HepG2 (cell line): ENCODE data around the gene STYXL2. TPM values are rescaled to one million over a fixed set of nuclear protein-coding genes. Genes with fewer than 3 reads are reported as not detected.

Experiments
- ATAC-seq: fragments of 200-7000 bp; cut with Tn5 transposase; 3 replicates; pipeline ENCODE4 v1.9.1; 2020; ENCODE audit warnings: mild to moderate bottlenecking, moderate library complexity
- BruUV-seq: library from RNA; stranded (reverse); fragments of 400-500 nt; replicated peaks from 2 replicates; lab custom pipeline; 2021; lab: Mats Ljungman, UMichigan
- CTCF ChIA-PET: fragments of 300-600 bp; formaldehyde crosslinking; extraction: SDS; loops from one replicate; lab custom pipeline; 2021; ENCODE audit warnings: low total read pairs, inconsistent platforms, low intra/inter-chr PET ratio; lab: Yijun Ruan, JAX
- POLR2A ChIA-PET: fragments of 350-600 bp; sonication (Branson Sonifier 250); formaldehyde crosslinking; loops from one replicate; lab custom pipeline; 2020; ENCODE audit warnings: antibody characterized with exemption, inconsistent platforms; lab: Yijun Ruan, JAX
- DNase-seq: peaks from one replicate; pipeline ENCODE4 v3.0.0-alpha.2; 2015; ENCODE audit warnings: low spot score
- FAIRE-seq: peaks from 3 replicates; lab custom pipeline; 2011; peaks lifted over from hg19 to GRCh38; lab: Jason Lieb, UNC
- H2AFZ ChIP-seq: one replicate; pipeline ENCODE4 v1.6.1; 2011; ENCODE audit warnings: low read length, inconsistent platforms
- H3K27ac ChIP-seq: fragments of 300-600 bp; 3 replicates; pipeline ENCODE4 v1.8.0; 2011; ENCODE audit warnings: mixed run types, mild to moderate bottlenecking, mixed read lengths, low read length, inconsistent platforms; ENCODE audit not compliant: insufficient read depth; ENCODE audit errors: extremely low read length
- H3K27me3 ChIP-seq, 2 experiments: fragments of 200-600 bp in 1 of 2; 2 replicates in 1 of 2; 3 replicates in 1 of 2; pipeline versions ENCODE4 v1.6.0 to v1.8.0; 2011; ENCODE audit warnings: low read length in 2 of 2, mild to moderate bottlenecking in 2 of 2, moderate library complexity in 2 of 2, inconsistent platforms in 1 of 2; ENCODE audit not compliant: insufficient read depth in 2 of 2, control insufficient read depth in 1 of 2
- H3K36me3 ChIP-seq, 2 experiments: fragments of 200-600 bp in 1 of 2; replicated peaks in 1 of 2; 2 replicates in 1 of 2; 3 replicates in 1 of 2; pipeline versions ENCODE4 v1.5.1 to v1.8.0; 2011; ENCODE audit warnings: low read length in 2 of 2, inconsistent platforms in 1 of 2; ENCODE audit not compliant: insufficient read depth in 2 of 2, control insufficient read depth in 1 of 2
- H3K4me1 ChIP-seq: 2 replicates; pipeline ENCODE4 v1.5.1; 2012; ENCODE audit warnings: low read length, inconsistent platforms; ENCODE audit not compliant: insufficient read depth
- H3K4me2 ChIP-seq: 2 replicates; pipeline ENCODE4 v1.6.0; 2011; ENCODE audit warnings: low read depth, low read length, inconsistent platforms
- H3K4me3 ChIP-seq, 3 experiments: fragments of 200-600 bp in 1 of 3; sonication (generic), shearing (Covaris generic) in 1 of 3; replicated peaks in 1 of 3; 2 replicates each; pipeline ENCODE4 v1.5.1; 2011 to 2016; ENCODE audit warnings: low read length in 3 of 3, inconsistent platforms in 2 of 3, low read depth in 2 of 3, mild to moderate bottlenecking in 2 of 3, control low read depth in 1 of 3, mixed read lengths in 1 of 3; ENCODE audit not compliant: insufficient read depth in 1 of 3
- H3K79me2 ChIP-seq: one replicate; pipeline ENCODE4 v1.6.1; 2011; ENCODE audit warnings: low read length, inconsistent platforms; ENCODE audit not compliant: insufficient read depth
- H3K9ac ChIP-seq: 2 replicates; pipeline ENCODE4 v1.6.0; 2011; ENCODE audit warnings: mild to moderate bottlenecking, low read depth, low read length, inconsistent platforms; ENCODE audit not compliant: insufficient read depth
- H3K9me3 ChIP-seq: 2 replicates; pipeline ENCODE4 v1.5.1; 2012; ENCODE audit warnings: mild to moderate bottlenecking, low read length
- H4K20me1 ChIP-seq: 2 replicates; pipeline ENCODE4 v1.6.0; 2011; ENCODE audit warnings: inconsistent platforms, mild to moderate bottlenecking, low read length, moderate library complexity; ENCODE audit not compliant: insufficient read depth
- IKZF1 ChIP-seq: fragments of 450-650 bp; IDR thresholded peaks from 2 replicates; pipeline ENCODE4 v1.7.1; 2016
- WGBS: methylation state at CpG from one replicate; pipeline ENCODE4 v1.1.6; 2017; ENCODE audit warnings: low lambda C conversion rate; 5-methylcytosine and 5-hydroxymethylcytosine counted together
- in situ Hi-C: cut with HindIII; loops from 2 replicates; pipeline ENCODE4 v1.10.0; 2017; ENCODE audit warnings: low pct_unique_long_range_greater_than_20kb; ENCODE audit not compliant: extremely low pct_ligation_motif_present
- intact Hi-C: fragments of 100-400 bp; cut with micrococcal nuclease; formaldehyde crosslinking; loops from one replicate; pipeline ENCODE4 v1.10.0; 2022; ENCODE audit not compliant: unreplicated experiment
- polyA plus RNA-seq, 8 experiments: library from polyadenylated mRNA; depleted of rRNA in 3 of 8; stranded (reverse) in 7 of 8; unstranded in 1 of 8; fragments of >200 nt; fragmentation: Illumina TruSeq in 4 of 8; extraction: Trizol in 4 of 8; gene quantifications; 2 replicates each; pipeline versions ENCODE4 v1.2.1 to v1.2.3, GENCODE V29; 2011 to 2016; ENCODE audit warnings: low read depth in 4 of 8, missing spikeins in 1 of 8, mixed read lengths in 1 of 8; ENCODE audit not compliant: insufficient read depth in 1 of 8
- total RNA-seq, 5 experiments: library from RNA; depleted of rRNA; stranded (reverse); fragments of >200 nt; fragmentation: Illumina TruSeq; extraction: Trizol; gene quantifications; 2 replicates each; pipeline ENCODE4 v1.2.3, GENCODE V29; 2016; ENCODE audit warnings: low read depth in 1 of 5
- TF ChIP-seq, protein P1 (sequence below): IDR thresholded peaks from 2 replicates; pipeline ENCODE4 v1.6.1; 2016; ENCODE audit warnings: low read depth, missing genetic modification reagents, missing compliant biosample characterization
- TF ChIP-seq, protein P2 (sequence below): sonication (generic); formaldehyde crosslinking; IDR thresholded peaks from 2 replicates; pipeline ENCODE4 v1.4.0; 2020; ENCODE audit warnings: missing genetic modification reagents, mild to moderate bottlenecking, borderline replicate concordance

STYXL2 gene
- total and polyA plus RNA-seq, 2 of the 13 experiments (the other 11 are each of a cell fraction or from before 2014, with no cell fraction given) = not detected

DNA sequence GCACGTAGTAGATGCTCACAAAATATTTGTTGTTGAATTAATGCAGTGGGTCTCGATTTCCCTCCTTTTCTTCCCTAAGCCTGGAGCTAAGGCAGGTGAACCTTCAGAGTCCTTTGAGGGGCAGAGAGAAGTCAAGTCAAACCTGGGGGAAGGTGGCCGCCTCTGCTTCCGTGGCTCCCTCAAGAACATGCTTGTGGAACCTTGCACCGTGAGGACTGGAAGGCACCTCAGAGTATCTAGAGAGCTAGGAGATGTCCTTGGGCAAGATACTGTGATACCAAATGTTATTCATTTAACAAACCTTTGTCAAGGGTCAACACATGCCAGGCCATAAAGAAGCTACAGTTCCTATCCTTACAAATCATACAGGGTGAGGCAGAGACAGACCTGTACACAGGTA is 42.0 kb upstream of the STYXL2 start:
- BruUV-seq = no TSS peak
- TF ChIP-seq IKZF1 = no peak
- TF ChIP-seq, protein P1, sequence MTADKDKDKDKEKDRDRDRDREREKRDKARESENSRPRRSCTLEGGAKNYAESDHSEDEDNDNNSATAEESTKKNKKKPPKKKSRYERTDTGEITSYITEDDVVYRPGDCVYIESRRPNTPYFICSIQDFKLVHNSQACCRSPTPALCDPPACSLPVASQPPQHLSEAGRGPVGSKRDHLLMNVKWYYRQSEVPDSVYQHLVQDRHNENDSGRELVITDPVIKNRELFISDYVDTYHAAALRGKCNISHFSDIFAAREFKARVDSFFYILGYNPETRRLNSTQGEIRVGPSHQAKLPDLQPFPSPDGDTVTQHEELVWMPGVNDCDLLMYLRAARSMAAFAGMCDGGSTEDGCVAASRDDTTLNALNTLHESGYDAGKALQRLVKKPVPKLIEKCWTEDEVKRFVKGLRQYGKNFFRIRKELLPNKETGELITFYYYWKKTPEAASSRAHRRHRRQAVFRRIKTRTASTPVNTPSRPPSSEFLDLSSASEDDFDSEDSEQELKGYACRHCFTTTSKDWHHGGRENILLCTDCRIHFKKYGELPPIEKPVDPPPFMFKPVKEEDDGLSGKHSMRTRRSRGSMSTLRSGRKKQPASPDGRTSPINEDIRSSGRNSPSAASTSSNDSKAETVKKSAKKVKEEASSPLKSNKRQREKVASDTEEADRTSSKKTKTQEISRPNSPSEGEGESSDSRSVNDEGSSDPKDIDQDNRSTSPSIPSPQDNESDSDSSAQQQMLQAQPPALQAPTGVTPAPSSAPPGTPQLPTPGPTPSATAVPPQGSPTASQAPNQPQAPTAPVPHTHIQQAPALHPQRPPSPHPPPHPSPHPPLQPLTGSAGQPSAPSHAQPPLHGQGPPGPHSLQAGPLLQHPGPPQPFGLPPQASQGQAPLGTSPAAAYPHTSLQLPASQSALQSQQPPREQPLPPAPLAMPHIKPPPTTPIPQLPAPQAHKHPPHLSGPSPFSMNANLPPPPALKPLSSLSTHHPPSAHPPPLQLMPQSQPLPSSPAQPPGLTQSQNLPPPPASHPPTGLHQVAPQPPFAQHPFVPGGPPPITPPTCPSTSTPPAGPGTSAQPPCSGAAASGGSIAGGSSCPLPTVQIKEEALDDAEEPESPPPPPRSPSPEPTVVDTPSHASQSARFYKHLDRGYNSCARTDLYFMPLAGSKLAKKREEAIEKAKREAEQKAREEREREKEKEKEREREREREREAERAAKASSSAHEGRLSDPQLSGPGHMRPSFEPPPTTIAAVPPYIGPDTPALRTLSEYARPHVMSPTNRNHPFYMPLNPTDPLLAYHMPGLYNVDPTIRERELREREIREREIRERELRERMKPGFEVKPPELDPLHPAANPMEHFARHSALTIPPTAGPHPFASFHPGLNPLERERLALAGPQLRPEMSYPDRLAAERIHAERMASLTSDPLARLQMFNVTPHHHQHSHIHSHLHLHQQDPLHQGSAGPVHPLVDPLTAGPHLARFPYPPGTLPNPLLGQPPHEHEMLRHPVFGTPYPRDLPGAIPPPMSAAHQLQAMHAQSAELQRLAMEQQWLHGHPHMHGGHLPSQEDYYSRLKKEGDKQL (CRISPR knock-in tag) = no peak
- TF ChIP-seq, protein P2, sequence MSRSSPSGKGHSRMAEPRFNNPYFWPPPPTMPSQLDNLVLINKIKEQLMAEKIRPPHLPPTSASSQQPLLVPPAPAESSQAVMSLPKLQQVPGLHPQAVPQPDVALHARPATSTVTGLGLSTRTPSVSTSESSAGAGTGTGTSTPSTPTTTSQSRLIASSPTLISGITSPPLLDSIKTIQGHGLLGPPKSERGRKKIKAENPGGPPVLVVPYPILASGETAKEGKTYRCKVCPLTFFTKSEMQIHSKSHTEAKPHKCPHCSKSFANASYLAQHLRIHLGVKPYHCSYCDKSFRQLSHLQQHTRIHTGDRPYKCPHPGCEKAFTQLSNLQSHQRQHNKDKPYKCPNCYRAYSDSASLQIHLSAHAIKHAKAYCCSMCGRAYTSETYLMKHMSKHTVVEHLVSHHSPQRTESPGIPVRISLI = no peak
- ATAC-seq (no peak), DNase-seq (no peak), FAIRE-seq (no peak)
- intact Hi-C loops (no loop called here), in situ Hi-C loops (no loop called here)
- H3K4me2 ChIP-seq = no peak overlapping the region
- H3K27ac ChIP-seq = no peak overlapping the region
- H3K36me3 ChIP-seq = no peaks in the 10 kb centered on the region
- no peak overlapping the region for H3K4me3 ChIP-seq
- no peaks in the 10 kb centered on the region for H3K9me3 ChIP-seq
- H3K4me1 ChIP-seq = 0 out of 2 replicates have a peak, but pooled peaks cover 2% of the 10 kb centered on the region
- ChIA-PET POLR2A (no interaction called here), CTCF (no interaction called here)
- no peaks in the 10 kb centered on the region for H3K79me2 ChIP-seq
- 43% methylated on average over 5 of the region's 5 CpGs for WGBS
- H2AFZ ChIP-seq = no peak overlapping the region
- H3K9ac ChIP-seq = no peak overlapping the region
- no peaks in the 10 kb centered on the region for H4K20me1 ChIP-seq
- H3K27me3 ChIP-seq = peaks cover 3 to 14% of the 10 kb centered on the region in 2 experiments; a peak in 3 of 5 replicates
